ENCODE data around the gene SMDT1. TPM values are rescaled to one million over a fixed set of nuclear protein-coding genes. Genes with fewer than 3 reads are reported as not detected.

The SMDT1 gene
- total RNA-seq, 4 donors from 2014 or later = 11.2 to 21.9 (median 12.6) TPM

DNA sequence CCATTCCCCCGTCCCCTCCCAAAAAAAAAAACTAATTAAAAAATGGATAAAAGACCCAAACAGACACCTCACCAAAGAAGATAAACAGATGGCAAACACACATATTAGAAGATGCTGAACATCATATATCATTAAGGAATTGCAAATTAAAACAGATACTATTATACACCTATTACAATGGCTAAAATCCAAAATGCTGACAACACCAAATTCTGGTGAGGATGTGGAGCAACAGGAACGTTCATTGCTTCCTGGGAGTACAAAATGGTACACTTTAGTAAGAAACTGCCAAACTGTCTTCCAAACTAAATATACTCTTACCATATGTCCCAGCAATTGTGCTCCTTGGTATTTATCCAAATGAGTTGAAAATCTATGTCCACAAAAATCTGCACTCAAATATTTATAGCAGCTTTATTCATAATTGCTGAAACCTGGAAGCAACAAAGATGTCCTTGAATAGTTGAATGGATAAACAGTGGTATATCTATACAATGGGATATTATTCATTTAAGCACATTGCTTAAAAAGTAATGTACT lies 28.8 kb upstream of the SMDT1 start:
- intact Hi-C loops (cut with DNase I; ENCODE audit: low total_unique reads) = no loop called here
- H3K4me3 ChIP-seq (ENCODE audit: low read depth, poor library complexity, severe bottlenecking) = no peak overlapping the region
- no peak for DNase-seq (ENCODE audit: low spot score in 2 of 2)
- WGBS, 2 donors = 60 to 87% methylated on average over 2 of the region's 2 CpGs
- TF ChIP-seq, protein P1, sequence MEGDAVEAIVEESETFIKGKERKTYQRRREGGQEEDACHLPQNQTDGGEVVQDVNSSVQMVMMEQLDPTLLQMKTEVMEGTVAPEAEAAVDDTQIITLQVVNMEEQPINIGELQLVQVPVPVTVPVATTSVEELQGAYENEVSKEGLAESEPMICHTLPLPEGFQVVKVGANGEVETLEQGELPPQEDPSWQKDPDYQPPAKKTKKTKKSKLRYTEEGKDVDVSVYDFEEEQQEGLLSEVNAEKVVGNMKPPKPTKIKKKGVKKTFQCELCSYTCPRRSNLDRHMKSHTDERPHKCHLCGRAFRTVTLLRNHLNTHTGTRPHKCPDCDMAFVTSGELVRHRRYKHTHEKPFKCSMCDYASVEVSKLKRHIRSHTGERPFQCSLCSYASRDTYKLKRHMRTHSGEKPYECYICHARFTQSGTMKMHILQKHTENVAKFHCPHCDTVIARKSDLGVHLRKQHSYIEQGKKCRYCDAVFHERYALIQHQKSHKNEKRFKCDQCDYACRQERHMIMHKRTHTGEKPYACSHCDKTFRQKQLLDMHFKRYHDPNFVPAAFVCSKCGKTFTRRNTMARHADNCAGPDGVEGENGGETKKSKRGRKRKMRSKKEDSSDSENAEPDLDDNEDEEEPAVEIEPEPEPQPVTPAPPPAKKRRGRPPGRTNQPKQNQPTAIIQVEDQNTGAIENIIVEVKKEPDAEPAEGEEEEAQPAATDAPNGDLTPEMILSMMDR (IDR thresholded peaks at IDR 0.05) = no peak
- no peak for TF ChIP-seq POLR2A (IDR thresholded peaks at IDR 0.05)

DNA sequence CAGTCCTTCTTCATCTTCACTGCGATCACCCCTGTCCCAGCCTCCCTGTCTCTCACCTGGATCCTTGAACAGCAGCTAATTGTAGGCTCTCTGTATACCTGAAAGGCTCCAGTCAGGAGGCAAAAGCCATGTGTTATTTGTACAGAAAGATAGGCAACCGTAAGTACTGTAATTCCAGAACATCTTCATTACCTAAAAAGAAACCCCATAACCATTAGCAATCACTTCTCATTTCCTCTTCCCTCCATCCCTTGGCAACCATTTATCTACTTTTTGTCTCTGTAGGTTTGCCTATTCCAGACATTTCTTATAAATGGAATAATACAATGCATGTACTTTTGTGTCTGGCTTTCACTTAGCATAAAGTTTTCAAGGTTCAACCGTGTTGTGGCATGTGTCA lies 26.7 kb upstream of the SMDT1 start:
- TF ChIP-seq, protein P1 (IDR thresholded peaks at IDR 0.05) = no peak
- no peak for TF ChIP-seq POLR2A (IDR thresholded peaks at IDR 0.05)
- intact Hi-C loops (cut with DNase I; ENCODE audit: low total_unique reads) = no loop called here
- WGBS, 2 donors = 77 to 87% methylated on average over 3 of the region's 3 CpGs
- H3K4me3 ChIP-seq (ENCODE audit: low read depth, poor library complexity, severe bottlenecking) = no peak overlapping the region
- DNase-seq (ENCODE audit: low spot score in 2 of 2) = no peak

DNA sequence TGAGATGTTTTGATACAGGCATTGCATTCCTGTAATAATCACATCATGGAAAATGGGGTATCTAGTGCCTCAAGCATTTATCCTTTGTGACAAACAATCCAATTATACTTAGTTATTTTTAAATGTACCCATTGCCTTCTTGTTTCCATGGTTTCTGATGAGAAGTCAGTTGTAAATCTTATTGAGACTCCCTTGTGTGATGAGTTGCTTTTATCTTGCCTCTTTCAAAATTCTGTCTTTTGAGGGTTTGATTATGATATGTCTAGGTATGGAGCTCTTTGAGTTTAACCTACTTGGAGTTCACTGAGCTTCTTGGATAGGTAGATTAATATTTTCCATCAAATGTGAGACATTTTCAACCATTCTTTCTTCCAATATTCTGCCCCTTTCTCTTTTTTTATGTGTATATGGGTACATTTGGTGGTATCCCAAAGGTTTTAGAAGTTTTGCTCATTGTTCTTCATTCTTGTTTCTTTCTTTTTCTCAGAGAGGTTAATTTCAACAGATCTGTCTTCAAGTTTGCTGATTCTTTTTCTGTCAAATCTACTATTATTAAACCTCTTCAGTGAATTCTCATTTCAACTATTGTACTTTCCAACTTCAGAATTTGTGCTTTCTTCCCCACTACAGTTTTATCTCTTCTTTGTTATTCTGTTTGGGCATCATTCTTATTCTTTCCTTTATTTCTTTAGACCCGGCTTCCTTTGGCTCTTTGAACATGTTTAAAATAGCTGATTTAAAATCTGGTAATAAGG lies 22.6 kb upstream of the SMDT1 start:
- intact Hi-C loops (cut with DNase I; ENCODE audit: low total_unique reads) = no loop called here
- DNase-seq (ENCODE audit: low spot score in 2 of 2) = no peak
- whole genome bisulfite sequencing, 2 donors = 93 to 95% methylated on average over 1 of the region's 1 CpG
- no peak for TF ChIP-seq POLR2A (IDR thresholded peaks at IDR 0.05)
- TF ChIP-seq, protein P1 (IDR thresholded peaks at IDR 0.05) = no peak
- no peak overlapping the region for H3K4me3 ChIP-seq (ENCODE audit: low read depth, poor library complexity, severe bottlenecking)

DNA sequence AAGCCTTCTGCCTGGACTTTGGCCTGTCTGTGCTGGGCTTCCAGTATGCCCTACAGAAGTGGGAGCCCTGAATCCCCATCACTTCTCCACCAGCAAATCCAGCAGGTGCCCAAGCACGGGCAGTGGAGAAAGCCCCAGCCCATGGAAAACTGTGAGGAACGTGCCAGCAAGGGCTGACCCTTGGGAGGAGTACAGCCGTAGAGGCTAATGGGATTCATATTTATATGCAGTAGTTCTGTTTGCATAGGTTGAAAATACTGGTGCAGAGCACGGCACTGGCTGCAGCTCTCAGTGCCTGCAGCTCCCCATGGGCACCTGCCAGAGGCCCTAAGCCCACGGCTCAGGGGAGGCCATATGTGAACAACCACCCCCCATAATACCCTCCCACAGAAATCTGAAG lies 19.0 kb upstream of the SMDT1 start:
- WGBS, 2 donors = 91 to 100% methylated on average over 5 of the region's 5 CpGs

DNA sequence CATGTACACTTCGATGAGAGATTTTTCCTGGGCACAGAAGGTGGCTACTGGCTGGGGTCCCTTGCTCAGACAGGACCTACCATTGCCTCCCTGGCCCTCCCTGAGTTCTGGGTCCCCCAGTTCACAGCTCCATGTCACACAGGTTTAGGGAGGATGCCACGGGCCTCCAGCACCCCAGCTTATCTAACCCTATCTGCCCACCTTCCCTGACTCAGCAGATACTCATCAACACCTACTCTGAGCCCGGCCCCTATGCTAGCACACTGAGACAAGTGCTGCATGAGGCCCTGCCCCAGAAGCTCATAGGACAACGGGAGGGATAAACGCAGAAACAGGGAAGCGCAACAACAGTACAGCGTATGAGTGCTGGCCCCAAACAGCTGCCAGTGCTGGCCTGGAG lies 18.5 kb upstream of the SMDT1 start:
- no peak overlapping the region for H3K4me3 ChIP-seq (ENCODE audit: low read depth, poor library complexity, severe bottlenecking)
- intact Hi-C loops (cut with DNase I; ENCODE audit: low total_unique reads) = no loop called here
- WGBS, 2 donors = 95 to 96% methylated on average over 7 of the region's 7 CpGs
- TF ChIP-seq, protein P1 (IDR thresholded peaks at IDR 0.05) = no peak
- no peak for TF ChIP-seq POLR2A (IDR thresholded peaks at IDR 0.05)
- peak in 1 of 2 donors; percentile 62 for DNase-seq (ENCODE audit: low spot score in 2 of 2)

More for the DNA sequence above, 19.0 kb upstream of the SMDT1 start:
- TF ChIP-seq POLR2A (IDR thresholded peaks at IDR 0.05) = no peak
- peak in 1 of 2 donors; percentile 49 for DNase-seq (ENCODE audit: low spot score in 2 of 2)
- intact Hi-C loops (cut with DNase I; ENCODE audit: low total_unique reads) = no loop called here
- H3K4me3 ChIP-seq (ENCODE audit: low read depth, poor library complexity, severe bottlenecking) = no peak overlapping the region

DNA sequence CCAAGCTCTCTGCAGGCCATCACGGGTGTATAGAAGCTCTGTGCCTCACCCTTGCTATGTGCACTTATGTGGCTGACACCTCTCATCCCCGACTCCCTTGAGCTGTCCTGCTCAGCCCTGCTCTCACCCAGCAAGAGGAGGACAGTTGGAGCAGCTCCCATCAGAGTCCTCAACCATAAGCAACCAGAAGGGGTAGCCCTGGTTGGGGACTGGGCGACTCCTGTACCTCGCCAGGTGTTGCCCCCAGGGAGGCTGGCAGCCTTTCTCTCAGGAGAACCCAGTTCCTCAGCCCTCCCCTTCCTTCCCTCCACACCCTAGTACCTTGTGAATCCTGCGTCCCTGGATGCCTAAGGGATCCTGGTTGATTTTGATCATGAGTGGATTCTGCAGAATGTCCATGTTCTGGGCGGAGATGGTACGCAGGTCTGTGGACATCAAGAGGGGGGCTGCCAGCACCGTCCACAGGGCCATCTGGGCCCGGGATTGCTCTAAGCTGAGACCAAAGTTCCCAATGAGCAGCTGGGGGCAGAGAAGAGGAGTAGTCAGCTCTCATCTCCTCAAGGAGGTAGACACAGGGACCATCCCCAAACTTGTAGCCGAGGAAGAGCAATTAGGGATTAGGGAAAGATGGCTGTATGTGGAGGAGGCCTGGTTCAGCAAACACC lies 16.9 kb upstream of the SMDT1 start:
- WGBS, 2 donors = 87 to 95% methylated on average over 10 of the region's 10 CpGs
- TF ChIP-seq, protein P1 (IDR thresholded peaks at IDR 0.05) = no peak
- no peak for TF ChIP-seq POLR2A (IDR thresholded peaks at IDR 0.05)
- intact Hi-C loops (cut with DNase I; ENCODE audit: low total_unique reads) = no loop called here
- no peak overlapping the region for H3K4me3 ChIP-seq (ENCODE audit: low read depth, poor library complexity, severe bottlenecking)
- DNase-seq (ENCODE audit: low spot score in 2 of 2) = peak in 1 of 2 donors; percentile 63

All from lower leg skin (tissue), 4 donors.